Temporal lobe (tissue), 2 donors: ENCODE measurements around the gene TRAK2. TPM values are rescaled to one million over a fixed set of nuclear protein-coding genes. Genes with fewer than 3 reads are reported as not detected.

Experiments used
- small RNA-seq: library from RNA; depleted of rRNA; stranded (forward); fragments of <200 nt; gene quantifications from one replicate; pipeline ENCODE3, GENCODE V24; 2014; ENCODE audit warnings: low replicate concordance
- total RNA-seq: library from RNA; depleted of rRNA; stranded (reverse); fragments of >200 nt; gene quantifications from one replicate; pipeline ENCODE4 v1.2.3, GENCODE V29; 2014

The TRAK2 gene
- total RNA-seq, 1 donor from 2014 or later = 41.1 TPM

Small RNA genes within 50 kb of the gene (small RNA-seq; reads per million reads assigned to genes)
- gene RF00019 = not detected

Other genes with a start within 250 kb of the TRAK2 start
- gene CASP8, start 190.9 kb downstream of the TRAK2 start, total RNA-seq = 0.98 TPM
- 3.0 TPM for gene FLACC1, start 94.1 kb downstream of the TRAK2 start, total RNA-seq
- 66.6 TPM for gene STRADB, start 282 bp upstream of the TRAK2 start, total RNA-seq
- gene TMEM237, start 192.0 kb upstream of the TRAK2 start, total RNA-seq = 21.9 TPM
- gene MPP4, start 247.2 kb upstream of the TRAK2 start, total RNA-seq = 0.25 TPM